SH-SY5Y (cell line): ENCODE results near the gene UTS2R.

Experiments used
- GATA2 ChIP-seq: IDR thresholded peaks from 2 replicates; pipeline ENCODE4 v1.6.1; 2011; ENCODE audit warnings: mild to moderate bottlenecking, low read depth, low read length
- GATA3 ChIP-seq: IDR thresholded peaks from 2 replicates; pipeline ENCODE4 v1.6.1; 2011; ENCODE audit warnings: low read depth, mild to moderate bottlenecking, low read length, moderate library complexity

The UTS2R gene

GRCh38 chr17:82399041-82399441, 27.5 kb downstream of the UTS2R start:
- TF ChIP-seq GATA2 (no peak), GATA3 (no peak)

GRCh38 chr17:82399601-82400101, 28.1 kb downstream of the UTS2R start:
- TF ChIP-seq GATA3 = no peak
- TF ChIP-seq GATA2 = no peak

DNA sequence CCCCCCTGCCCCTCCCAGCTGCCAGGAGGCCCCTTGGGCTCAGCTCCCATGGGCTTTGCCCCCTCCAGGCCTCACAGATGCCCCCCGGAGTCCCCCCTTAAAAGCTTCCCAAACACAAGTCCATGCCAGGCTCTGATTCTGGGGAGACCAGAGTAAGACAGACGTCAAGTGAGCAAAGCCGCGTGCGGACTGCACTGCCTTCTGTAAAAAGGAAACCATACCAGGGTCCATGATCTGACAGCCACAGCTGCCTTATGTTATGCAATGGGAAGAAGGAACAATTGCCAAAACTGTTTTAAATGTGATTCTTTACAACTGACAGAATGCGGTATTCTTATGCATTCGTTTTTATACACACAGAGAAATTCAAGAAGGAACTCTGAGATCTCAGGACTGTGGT, 28.6 kb downstream of the UTS2R start:
- TF ChIP-seq GATA3 = no peak
- TF ChIP-seq GATA2 = no peak

DNA sequence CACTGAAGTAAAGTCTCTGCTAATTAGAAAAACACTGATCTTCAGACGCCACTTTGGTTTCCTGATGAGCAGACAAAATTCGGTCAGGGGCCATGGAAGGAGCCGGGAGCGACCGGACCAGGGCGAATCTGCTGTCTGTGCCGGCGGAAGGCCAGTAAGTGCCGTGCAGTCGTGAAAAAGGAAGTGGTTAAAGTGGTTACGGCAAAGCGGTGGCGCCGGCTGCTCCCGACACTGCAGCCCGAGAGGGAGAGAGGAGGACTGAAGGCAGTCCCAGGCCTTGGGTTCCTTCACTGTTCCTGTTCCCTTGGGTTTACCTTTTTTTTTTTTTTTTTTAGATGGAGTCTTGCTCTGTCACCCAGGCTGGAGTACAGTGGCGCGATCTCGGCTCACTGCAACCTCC, 29.3 kb downstream of the UTS2R start:
- TF ChIP-seq GATA2 = no peak
- TF ChIP-seq GATA3 = no peak

DNA sequence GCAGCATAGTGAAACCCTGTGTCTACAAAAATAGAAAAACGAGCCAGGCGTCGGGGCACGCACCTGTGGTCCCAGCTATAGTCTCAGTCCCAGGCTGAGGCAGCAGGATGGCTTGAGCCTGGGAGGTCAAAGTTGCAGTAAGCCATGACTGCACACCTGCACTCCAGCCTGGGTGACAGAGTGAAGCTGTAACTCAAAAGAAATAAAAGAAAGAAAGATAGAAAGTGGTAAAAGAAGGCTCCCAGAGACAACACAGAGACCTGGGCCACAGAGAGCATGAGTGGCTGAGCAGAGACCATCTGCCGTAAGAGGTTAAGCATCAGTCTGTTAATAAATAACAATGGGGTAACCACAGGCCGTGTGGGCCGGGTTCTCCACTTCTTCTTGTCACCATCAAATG, 31.3 kb downstream of the UTS2R start:
- TF ChIP-seq GATA2 (no peak), GATA3 (no peak)

- TF ChIP-seq GATA2 = no peak
- no peak for TF ChIP-seq GATA3
Measured at GRCh38 chr17:82403662-82404660, 32.4 kb downstream of the UTS2R start.

DNA sequence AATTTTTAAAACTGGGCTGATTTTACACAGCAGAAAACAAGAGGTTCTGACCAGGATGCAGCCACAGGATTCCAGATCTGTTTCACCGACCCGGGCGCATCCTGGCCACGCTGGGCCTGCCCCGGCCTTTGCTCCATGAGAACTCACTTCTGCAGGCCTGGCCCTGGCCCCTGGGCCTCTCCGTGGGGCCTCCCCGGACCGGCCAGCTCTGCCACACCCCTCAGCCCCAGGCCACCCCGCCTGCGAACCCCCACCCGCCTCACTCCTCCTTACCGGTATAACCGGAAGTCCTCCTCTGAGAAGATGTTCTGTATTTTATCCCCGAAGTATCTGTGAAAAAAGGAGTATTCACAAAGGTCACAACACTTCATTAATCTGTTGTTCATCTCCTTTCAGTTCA, 33.5 kb downstream of the UTS2R start:
- no peak for TF ChIP-seq GATA3
- TF ChIP-seq GATA2 = no peak

DNA sequence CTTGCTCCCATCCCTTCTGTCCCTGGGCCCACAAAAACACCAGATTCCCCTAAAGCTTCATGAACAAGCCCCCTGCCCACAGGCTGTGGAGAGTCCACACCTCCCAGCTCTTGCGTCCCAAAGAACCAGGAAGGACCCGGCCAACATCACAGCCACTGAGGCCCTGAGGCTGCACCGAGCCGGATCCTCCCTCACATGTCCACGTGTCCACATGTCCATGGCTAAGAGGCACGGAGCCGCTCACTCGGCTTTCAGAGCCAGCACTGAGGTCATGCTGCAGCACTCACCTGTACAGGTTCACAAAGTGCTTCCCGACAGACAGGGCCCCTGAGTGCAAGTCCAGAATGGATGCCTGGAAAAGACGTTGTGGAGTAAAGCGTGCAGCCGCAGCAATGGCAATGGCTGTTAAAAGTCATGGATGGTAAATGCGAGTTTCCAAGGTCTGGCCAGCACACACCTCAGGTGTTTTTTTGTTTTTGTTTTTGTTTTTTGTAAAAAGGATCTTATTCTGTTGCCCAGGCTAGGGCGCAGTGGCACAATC, 34.6 kb downstream of the UTS2R start:
- TF ChIP-seq GATA2 (no peak), GATA3 (no peak)

DNA sequence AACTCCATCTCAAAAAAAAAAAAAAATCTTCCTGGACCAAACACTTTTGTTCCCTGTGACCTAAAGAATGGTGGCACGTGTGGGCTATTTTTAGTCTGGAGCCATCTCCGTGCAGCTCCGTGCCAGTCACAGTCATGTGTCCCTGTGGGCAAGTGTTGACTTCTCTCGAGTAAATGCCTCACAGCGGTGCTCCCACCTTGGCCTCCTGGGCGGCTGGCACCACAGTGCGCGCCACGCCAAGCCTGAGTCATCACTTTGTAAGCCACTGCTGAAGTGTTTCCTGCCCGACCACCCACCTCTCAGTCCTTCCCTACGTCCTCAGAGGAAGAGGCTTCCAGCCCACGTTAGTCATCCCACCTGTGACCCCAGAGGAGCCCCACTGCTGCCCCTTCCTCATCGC, 35.7 kb downstream of the UTS2R start:
- no peak for TF ChIP-seq GATA3
- TF ChIP-seq GATA2 = no peak

- TF ChIP-seq GATA2 (no peak), GATA3 (no peak)
Measured at GRCh38 chr17:82408288-82408937, 36.8 kb downstream of the UTS2R start.

DNA sequence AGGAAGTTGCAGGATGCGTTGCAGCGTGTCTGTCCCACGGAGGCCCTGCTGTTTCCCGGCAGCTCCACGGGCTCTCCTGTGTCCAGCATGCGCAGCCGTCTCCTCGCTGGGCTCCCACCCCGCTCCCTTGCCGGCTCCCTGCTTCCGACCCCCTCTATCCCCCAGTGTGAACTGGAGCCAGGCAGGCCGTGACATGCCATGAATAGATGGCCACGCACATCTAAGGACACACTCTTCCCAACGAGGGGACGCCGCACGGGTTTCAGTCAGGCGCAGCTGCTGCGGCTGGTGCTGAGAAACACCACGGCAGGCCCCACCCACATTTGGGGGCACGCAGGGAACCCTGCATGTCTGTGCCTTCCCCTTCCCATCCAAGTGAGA, 37.4 kb downstream of the UTS2R start:
- no peak for TF ChIP-seq GATA2
- no peak for TF ChIP-seq GATA3

- TF ChIP-seq GATA2 (no peak), GATA3 (no peak)
Measured at GRCh38 chr17:82410014-82410716, 38.6 kb downstream of the UTS2R start.

DNA sequence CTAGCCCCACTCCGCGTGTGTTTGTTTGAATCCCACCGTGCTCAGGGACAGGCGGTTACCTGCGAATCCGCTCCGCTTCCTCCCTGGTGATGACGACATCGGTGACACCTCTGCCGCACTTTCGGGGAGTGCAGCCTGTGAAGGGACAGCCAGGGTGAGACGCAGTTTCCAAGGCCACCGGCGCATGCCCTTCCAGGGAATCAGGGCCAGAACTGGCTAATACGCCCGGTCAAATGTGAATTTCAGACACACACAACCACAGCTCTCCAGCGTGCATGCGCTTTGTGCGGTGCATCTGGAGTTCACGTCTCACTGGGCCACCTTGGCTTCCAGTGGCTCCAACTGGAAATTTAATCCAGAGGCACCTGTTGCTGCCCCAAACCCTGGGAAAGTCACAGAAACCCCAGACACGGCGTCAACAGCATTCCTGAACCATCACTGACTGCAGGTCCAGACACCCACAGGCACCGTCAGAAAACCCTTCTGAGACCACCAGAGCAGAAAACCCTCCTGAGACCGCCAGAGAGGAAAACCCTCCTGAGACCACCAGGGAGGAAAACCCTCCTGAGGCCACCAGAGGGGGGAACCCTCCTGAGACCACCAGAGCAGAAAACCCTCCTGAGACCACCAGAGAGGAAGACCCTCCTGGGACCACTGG, 40.0 kb downstream of the UTS2R start:
- no peak for TF ChIP-seq GATA2
- TF ChIP-seq GATA3 = no peak
